ENCODE measurements around the gene CHGA. TPM values are rescaled to one million over a fixed set of nuclear protein-coding genes. Genes with fewer than 3 reads are reported as not detected.

The CHGA gene
- total and polyA plus RNA-seq, 12 donors: 0.14 TPM; not detected in 11

DNA sequence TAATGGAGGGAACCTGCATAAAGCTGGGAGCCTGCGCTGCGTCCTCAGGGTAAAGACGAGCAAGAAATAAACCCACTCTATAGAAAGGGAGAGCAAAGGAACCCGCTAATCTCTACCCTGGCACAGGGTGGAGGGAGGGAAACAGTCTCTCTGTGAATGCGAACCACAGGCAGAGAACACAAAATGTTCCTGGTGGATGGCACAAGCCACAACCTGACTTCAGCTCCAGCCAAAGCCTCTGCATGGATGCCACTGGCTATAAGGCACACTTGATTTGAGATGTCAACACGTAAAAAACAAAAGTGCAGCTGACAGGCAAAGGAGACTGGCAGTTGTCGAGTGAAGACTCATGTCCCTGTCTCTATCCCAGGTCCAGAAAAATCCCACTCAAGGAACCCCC lies 32.4 kb downstream of the CHGA start:
- intact Hi-C loops (cut with DNase I): no loop called here
- WGBS, 2 donors: 70 to 81% methylated on average over 7 of the region's 7 CpGs
- DNase-seq (no peak), ATAC-seq (peak in 1 of 8 donors; percentile 50)
- Histone ChIP-seq H3K4me1 (peaks cover 13 to 74% (median 44%) of the 10 kb centered on the region in 9 donors), H3K4me3 (no peak overlapping the region), H3K27me3 (no peaks in the 10 kb centered on the region), H3K36me3 (peaks cover 0 to 70% (median 9%) of the 10 kb centered on the region in 9 donors), H3K9me3 (no peaks in the 10 kb centered on the region), H3K27ac (peak overlapping the region; percentile 9 to 70 (median 40))
- TF ChIP-seq, protein P1, sequence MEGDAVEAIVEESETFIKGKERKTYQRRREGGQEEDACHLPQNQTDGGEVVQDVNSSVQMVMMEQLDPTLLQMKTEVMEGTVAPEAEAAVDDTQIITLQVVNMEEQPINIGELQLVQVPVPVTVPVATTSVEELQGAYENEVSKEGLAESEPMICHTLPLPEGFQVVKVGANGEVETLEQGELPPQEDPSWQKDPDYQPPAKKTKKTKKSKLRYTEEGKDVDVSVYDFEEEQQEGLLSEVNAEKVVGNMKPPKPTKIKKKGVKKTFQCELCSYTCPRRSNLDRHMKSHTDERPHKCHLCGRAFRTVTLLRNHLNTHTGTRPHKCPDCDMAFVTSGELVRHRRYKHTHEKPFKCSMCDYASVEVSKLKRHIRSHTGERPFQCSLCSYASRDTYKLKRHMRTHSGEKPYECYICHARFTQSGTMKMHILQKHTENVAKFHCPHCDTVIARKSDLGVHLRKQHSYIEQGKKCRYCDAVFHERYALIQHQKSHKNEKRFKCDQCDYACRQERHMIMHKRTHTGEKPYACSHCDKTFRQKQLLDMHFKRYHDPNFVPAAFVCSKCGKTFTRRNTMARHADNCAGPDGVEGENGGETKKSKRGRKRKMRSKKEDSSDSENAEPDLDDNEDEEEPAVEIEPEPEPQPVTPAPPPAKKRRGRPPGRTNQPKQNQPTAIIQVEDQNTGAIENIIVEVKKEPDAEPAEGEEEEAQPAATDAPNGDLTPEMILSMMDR (IDR thresholded peaks at IDR 0.05): no peak

DNA sequence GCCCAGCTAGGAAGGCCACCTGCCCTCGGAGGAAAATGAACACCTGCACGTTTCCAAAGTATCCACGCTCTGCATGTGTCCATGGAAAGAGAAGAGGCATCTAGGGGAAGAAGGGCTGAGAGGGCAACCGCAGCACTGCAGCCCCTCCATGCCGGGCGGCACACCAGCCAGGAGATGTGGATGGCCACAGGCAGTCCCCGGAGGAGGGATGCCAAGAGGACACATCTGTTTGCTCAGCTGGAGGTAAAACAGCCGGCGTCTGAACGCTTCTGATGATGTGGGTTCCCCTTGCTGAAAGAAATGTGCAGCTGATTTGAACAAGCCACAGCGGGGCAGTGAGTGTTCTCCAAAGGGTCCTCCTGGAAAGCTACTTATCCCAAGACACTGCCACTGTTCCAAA lies 34.0 kb downstream of the CHGA start:
- H3K4me1 ChIP-seq: peaks cover 8 to 63% (median 29%) of the 10 kb centered on the region in 9 donors
- 92% methylated on average over 11 of the region's 11 CpGs for WGBS, 2 donors
- ATAC-seq: no peak

DNA sequence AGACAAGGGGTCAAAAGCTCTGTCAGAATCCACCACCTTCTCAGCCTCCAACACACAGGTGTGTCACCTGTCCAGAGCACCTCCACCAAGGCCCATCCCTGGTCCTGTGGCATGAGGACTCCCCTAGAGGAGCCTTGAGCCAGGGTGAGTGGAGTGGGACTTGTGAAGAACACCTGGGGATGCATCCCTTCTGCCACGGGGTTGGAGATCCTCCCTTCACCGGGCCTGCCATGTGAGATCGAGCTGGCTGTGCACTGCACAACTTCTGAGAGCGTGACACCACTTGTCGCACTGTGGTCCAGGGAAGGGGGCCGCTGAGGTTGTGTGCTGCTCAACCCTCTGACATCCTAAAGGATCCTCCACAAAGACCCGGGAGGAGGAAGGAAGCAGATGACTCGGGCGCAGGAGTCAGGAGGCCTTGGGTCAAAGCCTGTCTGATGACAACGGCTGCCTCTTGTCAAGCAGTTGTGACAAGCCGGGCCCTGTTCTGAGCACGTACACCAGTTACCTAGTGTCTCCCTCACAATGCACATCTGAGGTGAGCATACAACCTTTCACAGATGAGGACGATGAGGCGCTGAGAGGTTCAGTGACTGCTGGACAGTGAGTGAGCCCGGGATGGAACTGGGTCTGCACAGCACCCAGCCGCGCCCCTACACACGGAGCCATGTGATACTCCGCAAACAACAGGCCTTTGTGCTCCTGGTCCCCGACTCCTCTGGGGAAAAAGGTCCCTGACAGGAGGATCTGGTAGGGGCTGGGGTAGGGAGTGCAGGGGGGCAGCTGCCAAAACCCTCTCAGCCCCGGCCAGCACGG lies 35.6 kb downstream of the CHGA start:
- peaks cover 4 to 58% (median 30%) of the 10 kb centered on the region in 9 donors for H3K4me1 ChIP-seq
- no peak overlapping the region for H3K4me3 ChIP-seq
- WGBS, 2 donors: 68 to 72% methylated on average over 22 of the region's 22 CpGs
- peaks cover 0 to 78% (median 9%) of the 10 kb centered on the region in 9 donors for H3K36me3 ChIP-seq
- no peaks in the 10 kb centered on the region for H3K27me3 ChIP-seq
- H3K27ac ChIP-seq: peak overlapping the region; percentile 36 to 81 (median 54)
- DNase-seq: no peak
- intact Hi-C loops (cut with DNase I): no loop called here
- TF ChIP-seq, protein P1 (IDR thresholded peaks at IDR 0.05): no peak
- ATAC-seq: peak in 7 of 8 donors; percentile 2 to 24 (median 7)
- H3K9me3 ChIP-seq: no peaks in the 10 kb centered on the region

More for the DNA sequence above, 34.0 kb downstream of the CHGA start:
- TF ChIP-seq, protein P1 (IDR thresholded peaks at IDR 0.05): no peak
- no peak for DNase-seq
- Histone ChIP-seq H3K27me3 (no peaks in the 10 kb centered on the region), H3K9me3 (no peaks in the 10 kb centered on the region), H3K36me3 (peaks cover 0 to 71% (median 9%) of the 10 kb centered on the region in 9 donors), H3K27ac (no peak overlapping the region), H3K4me3 (no peak overlapping the region)
- intact Hi-C loops (cut with DNase I): no loop called here

DNA sequence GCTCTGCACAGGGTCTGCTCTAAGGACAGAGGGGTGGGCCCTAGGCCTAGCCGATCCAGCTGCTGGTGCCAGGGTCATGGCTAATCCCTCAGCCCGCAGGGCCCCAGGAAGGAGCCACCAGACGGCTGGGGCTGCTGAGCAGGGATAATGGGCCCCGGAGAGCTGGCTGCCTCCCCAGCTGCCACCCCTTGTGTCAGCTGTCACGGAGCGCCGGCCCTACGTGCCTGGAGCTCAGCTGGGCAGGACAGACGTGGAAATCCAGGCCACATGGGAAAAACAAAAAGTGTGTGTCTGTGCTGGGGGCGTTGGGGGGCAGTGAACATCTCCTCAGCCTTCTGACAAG lies 36.2 kb downstream of the CHGA start:
- TF ChIP-seq, protein P1 (IDR thresholded peaks at IDR 0.05): no peak
- H3K36me3 ChIP-seq: peaks cover 0 to 74% (median 9%) of the 10 kb centered on the region in 9 donors
- H3K4me3 ChIP-seq: no peak overlapping the region
- peak overlapping the region; percentile 36 to 81 (median 54) for H3K27ac ChIP-seq
- peak in 1 of 2 donors; percentile 46 for DNase-seq
- H3K4me1 ChIP-seq: peaks cover 3 to 58% (median 31%) of the 10 kb centered on the region in 9 donors
- peak in 7 of 8 donors; percentile 55 to 68 (median 61) for ATAC-seq
- H3K27me3 ChIP-seq: no peaks in the 10 kb centered on the region
- H3K9me3 ChIP-seq: no peaks in the 10 kb centered on the region
- WGBS, 2 donors: 33 to 53% methylated on average over 10 of the region's 10 CpGs
- intact Hi-C loops (cut with DNase I): no loop called here

All from heart right ventricle (tissue), 16 donors.